ENCODE measurements around the gene PKP3.
A peak's percentile ranks its signal among the peaks of the same experiment; 100 is the strongest.
"Not testable (repeated sequence)": the region's sequence is repeated elsewhere in the genome, so short reads cannot be mapped to it uniquely, and the experiment has no call there.

Gene PKP3, protein sequence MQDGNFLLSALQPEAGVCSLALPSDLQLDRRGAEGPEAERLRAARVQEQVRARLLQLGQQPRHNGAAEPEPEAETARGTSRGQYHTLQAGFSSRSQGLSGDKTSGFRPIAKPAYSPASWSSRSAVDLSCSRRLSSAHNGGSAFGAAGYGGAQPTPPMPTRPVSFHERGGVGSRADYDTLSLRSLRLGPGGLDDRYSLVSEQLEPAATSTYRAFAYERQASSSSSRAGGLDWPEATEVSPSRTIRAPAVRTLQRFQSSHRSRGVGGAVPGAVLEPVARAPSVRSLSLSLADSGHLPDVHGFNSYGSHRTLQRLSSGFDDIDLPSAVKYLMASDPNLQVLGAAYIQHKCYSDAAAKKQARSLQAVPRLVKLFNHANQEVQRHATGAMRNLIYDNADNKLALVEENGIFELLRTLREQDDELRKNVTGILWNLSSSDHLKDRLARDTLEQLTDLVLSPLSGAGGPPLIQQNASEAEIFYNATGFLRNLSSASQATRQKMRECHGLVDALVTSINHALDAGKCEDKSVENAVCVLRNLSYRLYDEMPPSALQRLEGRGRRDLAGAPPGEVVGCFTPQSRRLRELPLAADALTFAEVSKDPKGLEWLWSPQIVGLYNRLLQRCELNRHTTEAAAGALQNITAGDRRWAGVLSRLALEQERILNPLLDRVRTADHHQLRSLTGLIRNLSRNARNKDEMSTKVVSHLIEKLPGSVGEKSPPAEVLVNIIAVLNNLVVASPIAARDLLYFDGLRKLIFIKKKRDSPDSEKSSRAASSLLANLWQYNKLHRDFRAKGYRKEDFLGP

DNA sequence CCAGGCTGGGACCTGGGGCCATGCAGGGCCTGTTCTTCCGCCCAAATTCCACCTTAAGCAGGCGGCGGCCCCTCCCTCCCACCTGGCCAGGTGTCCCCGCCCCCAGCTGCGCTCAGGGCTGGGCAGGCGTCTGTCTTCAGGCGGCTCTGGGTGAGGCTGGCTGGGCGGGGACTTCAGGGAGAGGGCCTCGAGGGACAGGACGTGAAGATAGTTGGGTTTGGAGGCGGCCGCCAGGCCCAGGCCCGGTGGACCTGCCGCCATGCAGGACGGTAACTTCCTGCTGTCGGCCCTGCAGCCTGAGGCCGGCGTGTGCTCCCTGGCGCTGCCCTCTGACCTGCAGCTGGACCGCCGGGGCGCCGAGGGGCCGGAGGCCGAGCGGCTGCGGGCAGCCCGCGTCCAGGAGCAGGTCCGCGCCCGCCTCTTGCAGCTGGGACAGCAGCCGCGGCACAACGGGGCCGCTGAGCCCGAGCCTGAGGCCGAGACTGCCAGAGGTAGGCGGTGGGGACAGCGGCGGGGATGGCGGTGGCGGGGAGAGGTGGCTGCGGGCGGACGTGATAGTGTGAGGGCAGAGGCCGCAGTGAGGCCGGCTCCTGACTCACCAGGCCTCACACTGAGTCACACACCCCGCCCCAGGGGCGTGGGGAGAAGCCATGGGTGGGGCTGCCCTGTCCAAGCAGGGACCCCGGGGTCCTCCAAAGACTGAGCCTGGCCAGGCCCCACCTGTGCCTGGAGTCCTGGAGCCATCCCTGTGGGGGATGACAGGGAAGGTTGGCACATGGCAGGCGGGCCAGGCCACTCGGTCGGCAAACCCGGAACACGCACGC is at the start of gene PKP3:
TSS of gene PKP3 (plus strand) at position 176 of the 824 bp plus-strand sequence. CDS start at position 260, 84 bp downstream.
- peak; percentile 67 for DNase-seq (ENCODE audit: low read depth)

DNA sequence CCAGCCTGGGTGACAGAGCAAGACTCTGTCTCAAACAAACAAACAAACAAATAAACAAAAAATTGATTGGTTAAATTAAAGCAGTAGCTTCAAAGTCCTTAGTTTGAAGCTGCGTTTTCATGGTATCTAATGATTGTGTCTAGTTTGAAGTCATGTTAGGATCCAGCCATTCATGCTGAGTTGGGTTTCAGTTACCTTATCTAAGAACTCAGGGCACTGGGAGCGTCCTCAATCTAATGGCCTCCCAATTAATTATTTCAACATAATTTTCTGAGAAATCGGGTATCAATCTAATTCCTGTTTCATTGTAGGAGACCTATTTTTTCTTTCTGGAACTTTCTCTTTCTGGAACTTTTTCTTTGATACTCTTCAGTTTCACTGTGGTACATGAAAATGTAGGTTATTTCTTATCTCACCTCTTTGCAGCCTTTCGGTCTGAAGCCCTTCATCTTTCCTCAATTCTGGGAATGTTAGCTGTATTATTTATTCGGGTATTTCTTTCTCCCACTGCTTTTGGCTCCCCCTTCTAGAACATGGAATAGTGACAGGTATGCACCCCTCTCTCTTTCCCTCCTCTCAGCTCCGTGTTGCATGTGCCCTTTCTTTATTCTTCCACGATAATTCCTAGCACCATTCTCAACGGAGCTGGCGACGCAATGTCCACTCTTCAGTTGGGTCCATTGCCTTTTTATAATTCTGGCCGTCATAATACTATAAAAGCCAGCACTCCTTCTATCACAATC is 49.0 kb upstream of the PKP3 start:
- no peak for DNase-seq (ENCODE audit: low read depth)

DNA sequence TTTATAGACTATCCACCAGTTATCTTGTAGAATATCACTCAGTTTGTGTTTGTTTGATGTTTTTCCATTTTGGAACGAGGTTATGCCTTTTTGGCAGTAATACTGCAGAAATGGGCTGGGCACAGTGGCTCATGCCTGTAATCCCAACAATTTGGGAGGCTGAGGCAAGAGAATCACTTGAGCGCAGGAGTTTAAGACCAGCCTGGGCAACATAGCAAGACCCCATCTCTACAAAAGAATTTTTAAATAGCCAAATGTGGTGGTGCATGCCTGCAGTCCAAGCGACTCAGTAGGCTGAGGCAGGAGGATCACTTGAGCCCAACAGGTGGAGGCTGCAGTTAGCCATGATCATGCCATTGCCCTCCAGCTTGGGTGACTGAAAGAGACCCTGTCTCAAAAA is 47.5 kb upstream of the PKP3 start:
- DNase-seq (ENCODE audit: low read depth) = no peak

DNA sequence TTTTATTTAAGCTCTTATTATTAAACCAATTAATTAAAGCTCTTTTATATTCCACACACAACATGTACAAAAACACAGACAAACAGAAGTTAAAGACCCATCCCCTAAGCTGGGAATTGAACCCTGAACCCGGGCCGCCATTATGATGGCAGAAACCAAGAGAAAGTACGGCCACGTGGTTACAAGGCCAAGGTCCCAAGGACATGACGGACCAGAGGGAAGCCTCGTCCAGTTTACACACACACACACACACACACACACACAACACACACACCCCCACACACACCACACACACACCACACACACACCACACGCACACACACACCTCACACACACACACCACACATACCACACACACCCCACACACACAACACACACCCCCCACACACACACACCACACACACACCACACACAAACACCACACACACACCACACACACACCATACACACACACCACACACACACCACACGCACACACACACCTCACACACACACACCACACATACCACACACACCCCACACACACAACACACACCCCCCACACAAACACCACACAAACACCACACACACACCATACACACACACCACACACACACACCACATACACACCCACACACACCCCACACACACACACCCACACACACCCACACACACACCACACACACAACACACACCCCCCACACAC is 44.6 kb upstream of the PKP3 start:
- not testable (repeated sequence) for DNase-seq (ENCODE audit: low read depth)

DNA sequence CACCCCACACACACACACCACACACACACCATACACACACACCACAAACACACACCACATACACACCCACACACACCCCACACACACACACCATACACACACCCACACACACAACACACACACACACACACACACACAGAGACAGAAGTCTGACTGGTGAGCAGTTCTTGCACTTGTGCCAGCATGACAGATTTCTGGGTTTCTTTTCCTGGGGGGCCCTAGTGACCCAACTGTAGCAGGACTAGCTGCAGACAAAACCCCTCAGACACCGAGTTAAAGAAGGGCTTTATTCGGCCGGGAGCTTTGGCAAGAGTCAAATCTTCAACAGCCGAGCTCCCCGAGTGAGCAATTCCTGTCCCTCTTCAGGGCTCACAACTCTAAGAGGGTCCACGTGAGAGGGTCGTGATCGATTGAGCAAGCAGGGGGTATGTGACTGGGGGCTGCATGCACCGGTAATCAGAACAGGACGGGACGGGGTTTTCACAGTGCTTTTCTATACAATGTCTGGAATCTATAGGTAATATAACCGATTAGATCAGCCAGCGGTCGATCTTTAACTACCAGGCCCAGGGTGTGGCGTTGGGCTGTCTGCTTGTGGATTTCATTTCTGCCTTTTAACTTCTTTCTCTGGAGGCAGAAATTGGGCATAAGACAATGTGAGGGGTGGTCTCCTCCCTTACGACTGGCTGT is 43.8 kb upstream of the PKP3 start:
- not testable (repeated sequence) for DNase-seq (ENCODE audit: low read depth)

DNA sequence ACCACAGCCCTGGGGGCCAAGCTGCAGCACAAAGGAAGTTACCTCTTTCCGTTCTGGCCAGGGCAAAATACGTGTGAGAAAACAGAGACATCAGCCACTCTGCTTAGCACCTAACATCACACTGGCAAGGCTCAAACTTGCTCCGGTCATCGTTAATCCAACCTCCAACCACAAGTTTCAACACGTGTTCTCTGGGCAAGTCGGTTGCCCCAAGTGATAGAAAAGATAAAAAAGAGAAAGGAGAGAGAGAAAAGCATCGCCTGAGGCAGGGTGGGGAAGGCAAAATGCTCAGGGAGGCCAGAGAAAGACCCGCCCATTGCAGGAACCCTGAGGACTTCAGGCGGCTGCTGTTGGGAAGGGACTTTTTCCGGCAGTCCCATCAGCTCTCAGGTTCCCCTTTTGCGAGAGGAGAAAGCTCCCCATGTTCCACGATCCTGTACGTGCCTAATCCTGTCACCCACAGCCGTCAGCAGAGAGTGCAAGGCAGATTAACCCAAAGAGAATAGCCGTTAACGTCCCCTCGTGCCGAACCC is 43.2 kb upstream of the PKP3 start:
- DNase-seq (ENCODE audit: low read depth) = peak; percentile 85

DNA sequence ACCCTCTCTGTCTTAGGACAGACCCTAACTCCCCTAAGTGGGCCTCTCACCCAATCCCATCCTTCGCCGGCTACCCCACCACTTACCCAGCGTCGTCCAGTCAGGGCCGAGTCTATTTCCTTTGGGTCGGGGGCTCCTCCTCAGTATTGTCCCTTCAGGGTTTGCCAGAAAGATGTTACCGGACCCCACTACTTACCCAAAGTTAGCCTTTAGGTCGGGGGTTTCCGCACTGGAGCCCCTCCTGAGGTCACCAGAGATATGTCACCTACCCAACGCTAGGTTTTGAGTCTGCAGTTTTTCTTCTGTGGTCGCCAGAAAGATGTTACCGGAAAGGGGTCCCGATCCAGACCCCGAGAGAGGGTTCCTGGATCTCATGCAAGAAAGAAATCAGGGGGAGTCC is 42.6 kb upstream of the PKP3 start:
- DNase-seq (ENCODE audit: low read depth) = no peak

DNA sequence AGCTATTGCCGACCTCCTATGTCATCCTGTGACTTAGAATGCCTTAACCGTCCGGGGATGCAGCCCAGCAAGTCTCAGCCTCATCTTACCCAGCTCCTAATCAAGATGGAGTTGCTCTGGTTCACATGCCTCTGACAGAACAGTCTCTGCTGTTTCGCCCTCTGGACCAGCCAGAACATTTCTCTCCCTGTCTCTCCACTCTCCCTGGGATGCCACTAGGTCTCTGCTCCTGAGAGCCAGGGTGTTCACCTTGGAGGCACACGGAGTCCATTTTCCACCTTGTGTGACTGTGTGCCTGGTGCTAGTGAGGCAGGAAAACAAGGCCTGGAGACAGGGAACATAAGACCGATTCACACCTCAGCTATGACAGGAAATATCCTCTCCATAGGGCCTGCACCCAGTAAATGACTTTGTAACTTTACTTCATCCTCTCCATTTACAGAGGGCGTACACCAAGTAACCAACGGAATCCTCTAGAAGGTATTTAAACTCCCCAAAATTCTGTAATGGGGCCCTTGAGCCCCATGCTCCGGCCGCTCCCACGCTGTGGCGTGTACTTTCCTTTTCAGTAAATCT is 41.5 kb upstream of the PKP3 start:
- DNase-seq (ENCODE audit: low read depth) = no peak

DNA sequence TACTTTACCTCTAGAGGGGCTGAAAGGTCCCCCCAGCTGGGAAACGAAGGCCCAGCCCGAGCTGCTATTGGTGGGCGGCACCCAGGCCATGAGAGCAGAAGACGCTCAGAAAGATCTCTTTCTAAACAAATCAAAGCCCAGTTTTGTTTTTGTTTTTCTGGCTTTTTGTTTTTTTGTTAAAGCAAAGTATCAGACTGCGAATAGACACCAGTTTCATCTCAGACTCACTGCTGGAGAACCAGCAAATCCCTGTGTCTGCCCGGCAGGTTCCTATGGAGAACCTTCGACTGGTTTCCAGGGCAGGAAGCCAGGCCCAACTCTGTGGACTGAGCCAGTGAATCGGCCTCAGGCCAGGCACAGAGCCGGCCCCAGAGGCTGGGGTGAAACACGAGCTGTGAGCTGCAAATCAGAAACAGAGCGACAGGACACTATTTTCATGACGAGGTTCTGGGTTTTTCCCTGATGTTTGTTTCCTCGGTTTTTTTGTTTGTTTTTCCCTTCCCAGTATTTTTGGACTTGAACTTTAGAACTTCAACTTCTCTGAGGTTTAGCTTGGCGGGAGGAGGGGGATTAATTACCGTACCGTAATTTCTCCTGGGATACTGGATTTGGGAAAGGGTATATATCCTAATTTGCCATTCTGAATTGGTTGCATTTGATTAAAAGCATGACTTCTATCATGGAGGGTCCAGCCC is 40.7 kb upstream of the PKP3 start:
- peak; percentile 64 for DNase-seq (ENCODE audit: low read depth)

DNA sequence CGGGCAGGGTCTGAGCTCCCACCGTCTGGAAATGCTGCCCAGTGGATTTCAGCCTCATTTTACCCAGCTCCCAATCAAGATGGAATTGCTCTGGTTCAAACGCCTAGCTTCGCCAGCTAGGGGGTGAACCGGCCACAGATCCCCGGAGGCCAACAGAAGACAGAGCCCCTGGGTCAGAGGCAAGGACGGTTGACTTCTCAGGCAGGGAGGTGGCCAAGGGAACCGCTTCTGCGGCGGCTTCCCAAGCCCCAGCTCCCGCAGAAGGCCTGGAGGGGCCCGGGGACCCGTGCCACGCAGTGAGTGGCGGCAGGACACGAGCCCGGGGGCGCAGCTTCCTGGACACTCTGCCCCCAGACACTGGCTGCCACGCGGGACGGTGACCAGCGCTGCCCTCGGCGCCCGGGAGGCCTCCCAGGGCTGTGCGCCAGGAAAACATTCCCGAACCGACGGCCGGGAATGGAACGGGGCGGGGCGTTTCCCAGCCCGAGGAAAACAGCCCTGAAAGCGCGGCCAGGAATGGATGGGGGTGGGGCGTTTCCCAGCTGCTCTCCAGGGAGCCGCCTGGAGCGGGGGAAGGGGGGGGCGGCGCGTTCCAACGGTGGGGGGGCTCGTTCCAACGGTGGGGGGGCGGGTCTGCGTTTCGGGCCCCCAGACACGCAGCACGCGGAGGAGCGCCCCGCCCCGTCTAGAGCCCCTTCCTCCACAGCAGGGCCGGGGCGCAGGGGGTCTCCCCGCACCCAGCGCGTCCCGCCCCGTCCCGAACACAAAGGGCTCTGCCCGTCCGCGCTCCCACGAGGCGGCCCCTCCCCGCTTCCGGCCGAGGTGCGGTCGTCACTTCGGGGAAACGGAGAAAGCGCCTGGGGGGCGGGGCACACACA is 38.2 kb upstream of the PKP3 start:
- peak; percentile 96 for DNase-seq (ENCODE audit: low read depth)

DNA sequence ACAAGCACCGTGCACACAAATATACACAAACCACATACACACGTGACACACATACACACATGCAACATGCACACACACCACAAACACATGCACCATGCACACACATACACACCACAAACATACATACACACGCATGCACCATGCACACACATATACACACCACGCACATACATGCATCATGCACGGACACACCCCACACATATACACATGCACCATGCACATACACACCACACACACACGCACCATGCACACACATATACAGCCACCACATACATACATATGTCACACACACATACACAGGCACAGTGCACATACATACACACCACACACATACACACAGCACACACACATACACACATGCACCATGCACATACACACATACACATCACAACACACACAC is 37.4 kb upstream of the PKP3 start:
- no peak for DNase-seq (ENCODE audit: low read depth)

DNA sequence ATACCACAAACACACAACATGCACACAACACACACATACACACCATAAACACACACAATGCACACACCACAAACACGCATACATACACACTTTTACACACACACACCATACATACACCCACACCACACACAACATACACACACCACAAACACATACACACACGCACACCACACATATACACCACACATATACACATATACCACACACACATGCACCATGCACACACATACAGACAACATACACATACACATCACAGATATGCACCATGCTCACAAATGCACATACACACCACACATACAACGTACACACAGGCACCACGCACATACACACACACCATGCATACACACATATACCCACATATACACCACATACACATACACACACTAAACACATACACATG is 36.4 kb upstream of the PKP3 start:
- DNase-seq (ENCODE audit: low read depth) = no peak

DNA sequence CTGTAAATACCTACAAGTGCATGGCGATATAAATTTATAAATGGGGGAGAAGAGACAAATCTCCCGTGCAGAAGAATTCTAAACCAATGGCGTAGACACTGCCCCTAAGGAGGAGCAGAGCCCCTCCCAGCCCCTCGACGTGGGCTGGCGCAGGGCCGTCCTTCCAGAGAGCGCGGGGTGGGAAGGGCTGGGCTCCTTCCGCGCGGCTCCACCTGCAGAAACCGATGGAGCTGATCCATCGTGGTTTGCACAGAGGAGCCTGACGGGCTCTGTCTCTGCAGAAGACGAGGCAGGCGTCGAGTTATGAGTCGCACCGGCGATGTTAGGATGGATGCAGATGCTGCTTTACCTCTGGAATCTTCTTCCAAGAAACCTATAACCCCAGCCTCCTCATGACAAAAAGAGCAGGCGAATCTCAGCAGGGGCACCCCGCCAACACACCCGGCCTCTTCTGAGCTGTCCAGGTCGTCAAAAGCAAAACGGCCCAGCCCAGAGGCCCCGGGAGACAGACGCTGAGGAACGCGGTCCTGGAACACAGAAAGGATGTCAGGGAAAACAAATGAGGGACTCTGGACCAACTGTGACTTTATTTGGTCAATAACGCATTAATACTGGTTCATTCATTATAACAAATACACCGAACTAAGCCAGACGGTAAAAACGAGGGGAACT is 35.7 kb upstream of the PKP3 start:
- no peak for DNase-seq (ENCODE audit: low read depth)

DNA sequence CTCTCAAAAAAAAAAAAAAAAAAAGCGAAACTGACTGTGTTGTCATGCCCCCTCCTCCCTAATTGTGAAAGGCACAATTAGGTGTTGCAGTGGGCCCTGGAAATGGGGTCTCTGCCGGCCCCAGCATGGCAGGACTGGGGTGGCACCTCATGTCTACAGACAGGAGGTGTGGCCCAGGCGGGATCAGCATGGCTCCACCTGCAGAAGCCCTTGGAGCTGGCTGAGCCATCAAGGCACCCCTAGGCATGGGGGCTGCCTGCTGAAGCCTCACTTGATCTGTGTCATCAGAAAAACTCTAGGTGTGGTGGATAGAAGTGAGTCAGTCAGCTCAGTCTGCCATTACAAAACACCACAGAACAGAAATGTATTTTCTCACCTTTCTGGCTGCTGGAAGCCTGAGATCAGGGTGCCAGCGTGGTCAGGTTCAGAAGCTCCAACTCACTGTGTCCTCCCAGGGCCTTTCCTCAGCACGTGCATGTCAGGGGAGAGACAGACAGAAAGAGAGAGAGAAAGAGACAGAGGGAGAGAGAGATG is 34.8 kb upstream of the PKP3 start:
- DNase-seq (ENCODE audit: low read depth) = peak; percentile 54

DNA sequence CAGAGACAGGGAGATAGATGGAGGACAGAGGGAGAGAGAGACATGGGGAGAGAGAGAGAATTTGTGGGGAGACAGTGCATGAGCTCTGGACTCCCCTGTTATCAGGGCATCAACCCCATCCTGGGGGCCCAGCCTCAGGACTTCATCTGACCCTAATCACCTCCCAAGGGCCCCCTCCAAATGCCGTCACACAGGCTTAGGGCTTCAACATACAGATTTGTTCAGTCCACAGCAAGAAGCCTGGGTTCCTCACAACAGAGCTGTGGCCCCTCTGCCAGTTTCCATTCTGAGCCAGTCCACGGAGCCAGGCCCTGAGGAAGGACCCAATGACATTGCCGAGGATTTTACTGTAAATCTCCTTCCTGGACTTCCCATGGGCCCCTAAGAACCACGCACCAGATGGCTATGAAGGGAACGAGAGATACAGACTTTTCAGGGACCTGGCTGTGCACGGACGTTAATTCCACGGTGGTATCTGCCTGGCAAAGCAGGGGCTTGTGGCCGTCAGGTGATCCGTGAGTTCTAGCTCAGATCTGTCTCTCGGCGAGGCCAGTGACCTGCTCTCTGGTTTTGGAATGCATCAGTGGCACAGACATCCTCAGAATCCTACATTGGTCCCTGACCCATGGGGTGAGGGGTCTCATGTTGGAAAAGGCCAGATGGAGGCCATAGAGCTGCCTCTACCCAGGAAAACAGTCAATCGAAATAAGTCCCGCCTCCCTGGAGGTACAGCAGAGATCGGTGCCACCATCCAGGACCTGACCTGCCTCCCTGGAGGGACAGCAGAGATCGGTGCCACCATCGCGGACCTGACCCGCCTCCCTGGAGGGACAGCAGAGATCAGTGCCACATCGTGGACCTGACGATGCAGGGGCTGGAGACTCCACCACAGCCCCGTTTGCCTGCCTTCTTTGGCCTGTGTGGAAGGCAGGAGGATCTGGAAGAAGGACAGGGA is 33.4 kb upstream of the PKP3 start:
- DNase-seq (ENCODE audit: low read depth) = no peak
